ENCODE data around the gene ELK3.
A peak's percentile ranks its signal among the peaks of the same experiment; 100 is the strongest.

ELK3 gene

DNA sequence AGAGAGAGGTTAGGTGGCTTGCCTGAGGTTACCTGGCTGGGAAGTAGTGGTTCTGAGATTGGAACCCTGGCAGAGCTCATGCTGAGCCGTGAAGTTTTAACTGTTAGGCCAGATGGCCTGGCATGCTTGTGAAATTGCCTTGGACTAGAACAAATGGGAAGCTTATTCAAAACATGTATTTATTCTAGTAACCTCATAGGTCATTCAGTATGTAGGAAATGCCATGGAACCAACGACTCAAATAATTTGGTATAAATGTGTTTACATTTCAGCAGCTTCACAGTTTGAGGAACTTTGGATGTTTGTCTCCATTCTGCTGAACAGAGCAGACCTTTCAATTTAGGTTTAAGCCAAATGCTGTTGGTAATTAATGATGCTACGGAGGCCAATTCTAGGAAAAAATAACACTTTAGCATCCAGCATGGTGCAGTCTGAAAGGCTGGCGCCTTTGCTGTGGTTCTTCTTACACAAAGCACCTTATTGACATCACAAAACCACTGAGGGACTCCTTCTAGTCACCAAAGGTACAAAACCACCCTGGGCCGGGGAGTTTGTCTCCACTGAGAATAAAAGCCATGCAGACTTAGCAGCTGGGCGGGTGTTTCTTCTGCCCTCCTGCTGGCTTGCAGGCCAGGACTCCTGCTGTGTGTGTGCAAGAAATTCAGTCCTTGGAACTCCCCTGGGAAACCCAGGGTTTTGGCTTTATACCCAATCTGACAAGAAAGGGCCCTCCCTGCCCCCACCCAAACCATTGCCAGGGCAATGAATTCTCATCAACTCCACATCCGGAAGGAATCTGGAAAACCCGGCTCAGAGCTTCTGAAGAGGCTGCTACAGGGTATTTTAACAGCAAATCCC lies 64.2 kb downstream of the ELK3 start:
- no peak for FAIRE-seq

DNA sequence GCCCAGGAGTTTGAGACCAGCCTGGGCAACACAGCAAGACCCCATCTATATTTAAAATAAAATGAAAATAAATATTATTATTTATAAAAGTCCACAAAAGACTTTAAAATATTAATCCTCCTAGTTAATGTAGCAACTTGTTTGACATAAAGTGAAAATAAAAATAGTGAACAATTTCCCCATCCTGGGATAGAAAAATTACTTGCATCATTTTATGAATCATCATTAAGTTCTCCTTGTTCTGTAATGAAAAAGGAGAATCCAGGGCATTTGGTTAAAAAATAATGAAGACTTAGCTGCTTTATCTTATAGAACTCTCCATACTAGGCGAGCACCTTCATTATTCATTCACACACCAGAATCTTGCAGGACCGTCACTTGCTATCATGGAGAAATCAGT lies 66.1 kb downstream of the ELK3 start:
- FAIRE-seq: no peak

DNA sequence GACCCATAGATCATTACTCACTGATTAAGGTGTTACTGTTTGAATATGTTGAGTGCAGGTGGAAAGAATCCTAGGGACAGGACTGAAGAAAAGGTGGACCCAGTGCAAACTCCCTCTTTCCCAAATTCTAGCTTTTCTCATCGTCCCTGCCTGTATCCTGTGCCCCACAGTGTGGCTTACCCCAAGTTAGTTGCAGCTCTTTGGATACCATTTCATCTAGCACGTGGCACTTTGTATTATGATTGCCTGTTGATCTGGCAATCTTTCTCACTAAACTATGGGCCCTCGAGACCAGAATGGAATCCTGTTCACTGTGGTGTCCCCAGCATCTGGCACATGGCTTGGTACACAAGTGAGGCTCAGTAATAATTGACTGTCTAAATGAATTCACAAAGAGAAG lies 66.5 kb downstream of the ELK3 start:
- FAIRE-seq: no peak

DNA sequence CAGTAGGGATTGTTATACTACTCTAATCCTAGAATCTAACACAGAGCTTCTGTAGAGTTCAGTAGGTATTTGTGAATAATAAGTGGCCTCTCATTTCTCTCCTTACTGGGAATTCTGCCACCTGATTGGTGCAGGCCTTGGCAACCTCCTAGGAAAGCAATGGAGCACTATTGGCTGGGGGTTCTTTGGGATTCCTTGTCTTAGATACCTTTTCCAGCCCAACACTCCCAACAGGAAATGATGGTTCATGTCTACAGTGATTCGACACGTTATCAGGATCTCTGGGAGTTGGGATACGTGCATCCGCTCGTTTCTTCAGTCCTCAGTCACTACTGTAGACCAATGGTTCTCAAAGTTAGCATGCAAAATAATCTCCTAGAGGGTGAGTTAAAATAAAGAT lies 67.4 kb downstream of the ELK3 start:
- no peak for FAIRE-seq

DNA sequence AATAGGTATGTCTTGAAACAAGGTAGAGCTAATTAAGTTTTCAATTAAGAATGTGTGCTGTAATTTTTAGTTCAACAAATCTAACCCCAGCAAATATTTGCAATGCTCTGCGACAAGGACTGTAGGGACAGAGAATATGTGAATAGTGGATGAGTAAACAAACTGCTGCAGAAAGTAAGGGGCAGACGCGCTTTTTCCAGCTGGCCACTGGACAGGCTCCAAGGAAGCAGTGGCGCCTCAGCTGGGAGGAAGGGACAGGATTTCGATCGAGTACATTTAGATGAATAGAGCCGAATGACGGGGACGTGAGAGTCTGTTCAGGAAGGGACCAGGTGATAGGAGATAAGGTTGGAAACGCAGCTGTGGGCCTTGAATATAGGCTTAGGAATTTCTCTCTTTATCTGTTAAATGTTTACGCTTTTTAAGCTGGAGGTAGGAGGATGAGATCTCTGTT lies 69.3 kb downstream of the ELK3 start:
- FAIRE-seq: no peak

DNA sequence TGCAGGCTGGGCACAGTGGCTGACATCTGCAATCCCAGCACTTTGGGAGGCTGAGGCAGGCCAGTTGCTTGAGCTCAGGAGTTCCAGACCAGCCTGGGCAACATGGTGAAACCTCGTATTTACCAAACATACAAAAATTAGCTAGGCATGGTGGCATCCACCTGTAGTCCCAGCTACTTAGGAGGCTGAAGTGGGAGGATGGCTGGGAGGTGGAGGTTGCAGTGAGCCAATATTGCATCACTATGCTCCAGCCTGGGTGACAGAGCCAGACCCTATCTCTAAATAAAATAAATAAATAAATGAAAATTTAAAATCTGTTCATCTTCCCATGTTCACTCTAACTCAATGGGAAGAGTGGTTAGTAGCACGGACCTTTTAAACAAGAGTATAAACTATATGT lies 71.2 kb downstream of the ELK3 start:
- no peak for FAIRE-seq

DNA sequence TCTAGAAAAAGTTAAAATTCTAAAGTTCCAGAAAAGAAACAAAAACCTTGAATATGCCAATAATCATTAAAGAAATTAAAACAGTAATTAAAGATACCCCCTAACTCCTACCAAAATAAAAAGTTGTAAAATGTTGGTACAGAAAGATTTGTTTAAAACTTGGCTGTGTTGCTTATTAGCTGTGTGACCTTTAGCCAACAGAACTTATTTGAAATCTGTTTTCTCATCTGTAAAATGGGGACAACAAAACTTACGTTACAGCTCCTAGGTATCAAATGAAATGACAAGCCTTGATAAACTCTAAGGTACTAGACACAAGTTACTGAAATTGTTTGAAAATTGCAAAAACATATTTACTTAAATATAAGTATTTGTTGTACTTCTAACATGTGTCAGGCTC lies 71.7 kb downstream of the ELK3 start:
- FAIRE-seq: no peak

DNA sequence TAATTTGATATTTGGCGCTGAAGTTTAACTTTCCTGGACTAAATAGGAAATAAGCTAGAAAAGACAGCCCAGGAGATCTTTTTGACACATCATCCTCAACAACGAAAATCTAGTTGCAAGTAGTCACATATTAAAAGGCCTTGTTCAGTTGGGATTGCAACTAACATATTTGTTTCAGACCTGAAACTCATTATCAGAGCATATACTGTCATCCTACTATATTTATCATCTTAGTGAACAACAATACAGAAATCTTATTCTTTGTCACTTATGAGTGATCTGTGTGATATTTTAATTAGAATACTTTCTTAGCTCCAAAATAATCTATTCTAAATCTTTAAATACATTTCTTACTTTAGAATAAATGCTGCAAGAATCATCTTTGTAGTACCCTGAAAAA lies 72.1 kb downstream of the ELK3 start:
- FAIRE-seq: no peak

DNA sequence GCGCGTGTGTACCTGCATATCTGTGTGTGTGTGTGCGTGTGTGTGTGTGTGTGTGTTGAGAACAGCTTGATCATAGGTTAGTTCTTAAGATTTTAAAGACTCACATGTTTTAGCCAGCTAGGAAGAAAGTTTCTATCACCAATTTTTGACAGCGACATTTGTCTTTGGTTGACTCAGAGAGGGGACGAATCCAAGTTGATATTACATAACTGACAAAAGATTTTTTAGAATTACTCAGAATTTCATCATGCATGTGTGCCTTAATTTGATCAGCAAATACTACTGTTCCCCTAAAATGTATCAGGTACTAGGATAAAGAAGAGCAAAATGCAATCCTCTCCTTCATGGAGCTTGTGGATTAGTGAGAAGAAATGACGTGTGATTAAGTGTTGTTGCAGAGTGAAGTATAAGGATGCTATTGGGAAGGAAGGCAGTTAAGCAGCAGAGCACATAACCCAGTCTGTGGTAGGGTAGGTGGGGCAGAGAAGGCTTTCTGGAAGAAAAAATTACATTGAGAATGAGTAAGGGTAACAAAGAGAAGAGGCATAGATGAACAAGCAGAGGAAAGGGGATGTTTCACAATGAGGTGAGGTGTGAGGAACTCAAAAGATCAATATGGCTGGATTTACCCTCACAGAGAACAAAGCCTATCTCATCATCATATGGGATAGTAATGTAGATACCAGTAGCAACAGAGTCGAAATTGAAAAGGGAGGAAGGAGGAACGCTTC lies 77.5 kb downstream of the ELK3 start:
- no peak for FAIRE-seq

DNA sequence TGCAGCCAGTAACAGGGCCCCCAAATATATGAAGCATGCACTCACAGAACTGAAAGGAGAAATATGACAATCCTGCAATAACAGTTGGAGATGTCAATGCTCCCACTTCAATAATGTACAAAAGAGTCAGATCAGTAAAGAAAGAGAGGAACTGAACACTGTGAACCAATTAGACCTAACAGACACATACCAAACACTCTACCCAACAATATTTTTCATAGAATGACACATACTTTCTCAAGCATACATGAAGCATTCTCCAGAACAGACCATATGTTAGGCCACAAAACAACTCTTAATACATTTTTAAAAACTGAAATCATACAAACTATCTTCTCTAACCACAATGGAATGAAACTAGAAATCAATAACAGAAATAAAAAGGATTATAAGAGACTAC lies 80.2 kb downstream of the ELK3 start:
- peak; percentile 36 for FAIRE-seq

DNA sequence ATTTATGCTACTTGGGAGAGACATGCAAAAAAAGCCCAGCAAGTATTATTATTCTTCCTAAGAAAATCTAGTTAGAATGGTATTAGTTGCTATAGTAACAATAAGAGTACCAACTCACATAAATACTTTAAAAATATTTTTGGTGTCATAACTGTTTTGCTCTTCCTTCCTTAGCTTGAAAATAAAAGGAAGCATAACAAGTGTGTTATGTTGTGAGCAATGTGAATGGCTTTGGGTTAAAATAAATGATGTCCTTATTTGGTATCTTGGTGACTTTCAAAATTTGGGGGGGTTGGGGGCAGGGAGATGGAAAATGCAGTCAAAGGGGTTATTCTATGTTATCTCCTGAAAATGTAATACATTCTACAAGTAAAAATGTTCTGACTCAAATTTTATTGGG lies 91.0 kb downstream of the ELK3 start:
- no peak for FAIRE-seq

DNA sequence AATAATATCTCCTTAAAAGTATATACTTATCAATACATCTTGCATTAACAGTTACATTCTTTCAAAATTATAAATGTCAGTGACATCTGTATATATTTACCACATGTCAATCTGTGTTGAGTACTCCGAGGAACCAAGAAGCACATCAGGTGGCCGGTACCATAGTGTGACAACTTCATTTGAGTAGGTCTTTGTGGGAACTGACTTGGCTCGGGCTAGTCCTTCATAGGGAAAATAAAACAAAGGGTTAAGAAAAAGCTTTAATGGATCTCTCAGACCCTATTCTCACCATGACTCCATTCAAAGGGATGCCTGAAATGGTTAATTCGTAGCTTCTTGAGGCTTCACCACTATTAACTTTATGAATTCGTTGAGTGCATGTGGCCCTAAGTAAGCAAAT lies 94.9 kb downstream of the ELK3 start:
- FAIRE-seq: no peak

DNA sequence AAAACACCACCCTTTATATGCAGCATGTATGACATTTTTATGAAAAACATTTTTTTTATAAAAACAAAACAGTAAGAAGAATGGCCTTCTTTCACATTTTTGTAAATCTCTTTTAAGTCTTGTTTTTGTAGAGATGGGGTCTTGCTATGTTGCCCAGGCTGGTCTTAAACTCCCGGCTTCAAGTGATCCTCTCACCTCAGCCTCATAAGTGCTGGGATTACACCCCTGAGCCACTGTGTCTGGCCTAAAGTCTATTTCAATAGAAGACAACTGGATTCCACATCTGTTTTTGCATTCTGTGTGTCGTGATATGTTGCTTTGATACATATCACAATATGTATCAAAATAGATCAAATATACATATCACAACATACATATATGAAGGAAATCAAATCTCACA lies 98.9 kb downstream of the ELK3 start:
- no peak for FAIRE-seq

DNA sequence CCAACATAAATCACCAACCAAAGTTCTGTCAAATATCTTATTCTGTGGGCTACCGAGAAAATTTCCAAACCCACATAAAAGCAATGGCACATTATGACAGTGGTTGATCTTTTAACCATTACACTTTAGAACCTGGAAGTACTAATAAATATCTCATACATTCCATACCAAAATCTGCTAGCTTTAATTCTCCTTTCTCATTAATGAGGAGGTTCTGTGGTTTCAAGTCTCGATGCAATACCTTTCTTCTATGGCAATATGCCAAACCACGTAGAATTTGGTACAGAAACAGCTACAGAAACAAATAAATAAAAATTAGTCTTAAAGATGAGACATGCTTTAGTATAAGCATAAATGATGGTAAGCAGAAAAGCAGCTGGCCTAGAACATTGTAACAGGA lies 100.7 kb downstream of the ELK3 start:
- no peak for FAIRE-seq

DNA sequence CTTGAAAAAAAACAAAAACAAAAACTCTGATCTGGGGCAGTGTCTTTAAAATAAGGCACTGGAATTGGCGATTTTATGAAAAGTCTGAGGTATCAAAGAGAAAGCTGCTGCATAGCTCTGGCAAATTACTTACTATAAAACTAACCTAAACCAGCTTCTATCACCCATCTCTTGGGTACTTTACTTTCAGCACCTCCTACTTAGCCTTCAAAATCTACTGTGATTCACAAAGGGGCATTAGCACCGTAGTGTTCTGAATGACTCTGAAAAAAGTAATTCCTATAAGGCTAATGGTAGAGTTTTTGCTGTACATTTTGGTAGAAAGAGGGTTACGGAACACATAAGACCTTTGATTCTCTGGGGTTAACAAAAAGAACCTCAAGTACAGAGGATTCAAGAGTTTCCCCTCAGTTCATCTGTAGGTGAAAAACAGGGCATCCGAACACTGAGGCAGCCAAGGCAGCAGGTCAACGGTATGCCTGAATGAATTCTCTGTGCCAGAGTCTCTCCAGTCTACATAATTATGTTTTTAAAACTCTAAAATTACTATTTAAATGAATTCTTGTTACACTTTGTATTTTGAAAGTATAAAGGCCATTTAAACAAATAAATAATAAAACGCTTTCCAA lies 101.5 kb downstream of the ELK3 start:
- no peak for FAIRE-seq

DNA sequence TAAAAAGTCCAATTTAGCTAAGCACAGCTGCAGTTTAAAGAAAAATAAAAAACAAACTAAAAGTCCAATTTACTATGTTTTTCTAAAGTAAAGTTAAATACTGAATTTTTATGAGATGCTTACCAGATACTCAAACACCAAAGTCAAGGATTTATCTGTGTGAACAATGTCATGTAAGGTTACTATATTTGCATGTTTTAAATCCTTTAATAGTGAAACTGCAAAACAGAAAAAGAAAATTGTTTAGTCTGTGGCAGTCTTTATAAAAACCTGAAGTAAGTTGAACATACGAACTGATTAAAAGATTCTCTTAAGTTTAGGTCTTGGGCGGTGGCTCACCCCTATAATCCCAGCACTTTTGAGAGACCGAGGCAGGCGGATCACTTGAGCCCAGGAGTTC lies 103.3 kb downstream of the ELK3 start:
- no peak for FAIRE-seq

DNA sequence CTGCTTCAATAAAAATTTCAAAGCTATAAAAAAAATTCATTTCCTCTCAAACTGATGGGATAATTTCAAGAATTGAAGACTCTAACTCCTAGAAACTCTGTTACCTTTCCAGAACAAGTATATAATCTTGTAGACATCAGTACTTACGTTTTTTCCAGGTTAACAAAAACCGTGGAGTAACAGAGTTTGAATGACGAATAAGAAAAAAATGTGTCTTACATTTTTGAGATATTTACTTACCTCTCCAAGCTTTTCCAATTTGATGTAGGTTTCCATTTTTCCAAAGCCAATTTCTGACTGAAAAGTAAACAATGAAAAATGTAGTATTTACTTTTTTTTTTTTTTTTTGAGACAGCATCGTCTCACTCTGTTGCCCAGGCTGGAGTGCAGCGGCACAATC lies 105.9 kb downstream of the ELK3 start:
- no peak for FAIRE-seq

DNA sequence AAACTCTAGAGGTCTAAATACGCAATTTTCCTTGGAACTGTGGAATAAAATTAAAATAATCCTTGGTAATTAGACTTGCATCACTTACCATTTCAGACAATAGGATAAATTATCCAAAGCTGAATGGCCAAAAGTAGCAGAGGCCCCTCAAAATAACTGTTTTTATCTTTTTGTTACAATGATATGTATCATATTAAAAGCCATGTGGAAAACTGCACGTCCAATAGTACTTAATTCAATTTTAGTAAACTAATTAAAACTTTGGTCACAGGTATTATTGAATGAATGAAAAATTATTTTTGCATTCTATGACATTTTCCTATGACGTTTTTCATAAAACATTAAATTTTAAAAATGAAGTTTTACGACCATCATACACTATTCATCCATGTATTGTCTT lies 107.6 kb downstream of the ELK3 start:
- no peak for FAIRE-seq

DNA sequence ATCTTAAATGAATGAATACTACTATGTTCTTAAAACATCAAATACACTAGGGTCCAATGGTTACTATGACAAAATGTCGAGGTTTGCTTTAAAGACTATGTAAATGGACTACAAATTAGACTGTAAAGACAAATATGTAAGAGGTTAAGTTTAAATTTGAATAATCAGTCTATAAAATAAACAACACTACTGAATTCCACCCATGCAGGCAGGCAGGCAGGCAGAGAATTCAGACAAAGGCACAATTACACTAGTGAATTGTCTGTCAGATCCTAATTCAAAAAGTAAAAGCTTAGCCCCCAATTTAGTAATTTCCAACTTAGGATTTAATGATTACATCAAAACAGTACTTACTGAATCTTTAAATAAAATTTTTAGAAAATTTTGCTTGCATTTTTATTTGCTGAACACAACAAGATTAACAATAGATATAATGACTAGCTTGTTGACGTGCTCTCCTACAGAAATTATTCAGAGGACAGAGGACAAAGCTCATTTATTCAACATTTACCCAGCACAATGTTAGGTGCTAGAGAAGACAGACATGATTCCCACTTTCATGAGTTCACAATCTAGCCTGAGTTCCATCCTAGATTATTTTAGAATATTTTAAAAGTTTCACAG lies 108.6 kb downstream of the ELK3 start:
- no peak for FAIRE-seq

DNA sequence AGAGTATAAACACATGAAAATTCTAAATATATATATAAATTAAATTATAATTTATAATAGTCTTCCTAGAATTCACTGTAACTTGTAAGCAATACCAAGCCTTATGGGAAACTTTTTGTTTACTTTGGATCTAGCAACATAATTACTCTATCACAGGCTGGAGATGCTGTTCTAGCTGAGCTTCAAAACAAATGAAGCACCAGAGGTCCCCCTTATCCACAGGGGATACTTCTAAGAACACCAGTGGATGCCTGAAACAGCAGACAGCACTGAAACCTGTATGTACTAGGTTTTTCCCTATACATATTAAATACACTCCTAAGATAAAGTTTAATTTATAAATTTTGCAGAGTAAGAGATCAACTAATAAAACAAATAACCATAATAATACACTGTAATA lies 109.5 kb downstream of the ELK3 start:
- FAIRE-seq: no peak

DNA sequence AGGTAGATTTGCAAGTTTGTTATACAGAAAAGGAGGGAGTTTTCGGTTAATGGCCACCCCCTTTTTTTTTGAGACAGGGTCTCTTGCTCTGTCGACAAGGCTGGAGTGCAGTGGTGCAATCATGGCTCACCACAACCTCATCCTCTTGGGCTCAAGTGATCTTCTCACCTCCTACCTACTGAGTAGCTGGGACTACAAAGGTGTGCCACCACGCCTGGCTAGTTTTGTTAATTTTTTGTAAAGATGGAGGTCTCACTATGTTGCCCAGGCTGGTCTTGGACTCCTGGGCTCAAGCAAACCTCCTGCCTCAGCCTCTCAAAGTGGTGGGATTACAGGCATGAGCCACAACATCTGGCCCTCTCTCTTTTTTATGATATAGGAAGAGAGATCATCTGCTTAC lies 111.5 kb downstream of the ELK3 start:
- FAIRE-seq: no peak

DNA sequence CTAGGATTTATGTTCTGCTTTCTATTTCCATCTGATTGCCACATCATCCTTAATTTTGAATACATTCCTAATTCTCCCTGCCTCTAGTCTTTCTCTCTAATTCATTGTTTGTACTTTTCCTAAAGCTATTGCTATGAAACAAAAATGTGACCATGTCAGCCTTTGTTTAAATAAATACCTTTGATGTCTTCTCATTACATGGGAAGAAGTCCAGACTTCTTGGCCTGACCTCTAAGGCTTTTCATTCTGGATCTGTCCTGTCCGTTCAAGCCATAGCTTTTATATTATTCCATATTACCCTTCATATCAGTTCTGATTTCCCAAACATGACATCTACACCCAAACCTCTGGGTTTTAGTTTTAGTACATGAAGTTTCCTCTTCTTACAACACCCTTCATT lies 114.7 kb downstream of the ELK3 start:
- no peak for FAIRE-seq

DNA sequence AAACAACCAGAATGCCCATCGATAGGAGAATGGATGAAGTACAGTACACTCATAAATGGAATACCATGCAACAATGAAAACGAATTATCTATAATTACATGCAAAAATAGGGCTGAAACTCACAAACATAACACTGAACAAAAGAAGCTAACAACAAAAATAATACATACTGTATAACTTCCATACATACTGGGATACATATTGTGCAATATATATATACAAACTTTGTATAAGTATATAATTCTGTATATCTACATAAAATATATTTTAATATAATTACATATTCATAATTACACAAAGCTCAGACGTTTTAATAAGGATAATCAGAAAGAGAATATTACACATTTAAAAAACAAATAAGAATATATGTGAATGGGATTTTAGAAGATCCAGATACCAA lies 115.9 kb downstream of the ELK3 start:
- FAIRE-seq: peak; percentile 75
